CD4-positive, alpha-beta T cell treated with Interleukin-2 at 100 ng/mL for 4 hours (primary cell): ENCODE measurements around the gene RFWD3.
A peak's percentile ranks its signal among the peaks of the same experiment; 100 is the strongest.
"Not testable (repeated sequence)": the region's sequence is repeated elsewhere in the genome, so short reads cannot be mapped to it uniquely, and the experiment has no call there.

Source experiments
- DNase-seq: peaks from one replicate; pipeline ENCODE4 v3.0.0-alpha.2; 2020; ENCODE audit warnings: low spot score

Gene RFWD3, protein sequence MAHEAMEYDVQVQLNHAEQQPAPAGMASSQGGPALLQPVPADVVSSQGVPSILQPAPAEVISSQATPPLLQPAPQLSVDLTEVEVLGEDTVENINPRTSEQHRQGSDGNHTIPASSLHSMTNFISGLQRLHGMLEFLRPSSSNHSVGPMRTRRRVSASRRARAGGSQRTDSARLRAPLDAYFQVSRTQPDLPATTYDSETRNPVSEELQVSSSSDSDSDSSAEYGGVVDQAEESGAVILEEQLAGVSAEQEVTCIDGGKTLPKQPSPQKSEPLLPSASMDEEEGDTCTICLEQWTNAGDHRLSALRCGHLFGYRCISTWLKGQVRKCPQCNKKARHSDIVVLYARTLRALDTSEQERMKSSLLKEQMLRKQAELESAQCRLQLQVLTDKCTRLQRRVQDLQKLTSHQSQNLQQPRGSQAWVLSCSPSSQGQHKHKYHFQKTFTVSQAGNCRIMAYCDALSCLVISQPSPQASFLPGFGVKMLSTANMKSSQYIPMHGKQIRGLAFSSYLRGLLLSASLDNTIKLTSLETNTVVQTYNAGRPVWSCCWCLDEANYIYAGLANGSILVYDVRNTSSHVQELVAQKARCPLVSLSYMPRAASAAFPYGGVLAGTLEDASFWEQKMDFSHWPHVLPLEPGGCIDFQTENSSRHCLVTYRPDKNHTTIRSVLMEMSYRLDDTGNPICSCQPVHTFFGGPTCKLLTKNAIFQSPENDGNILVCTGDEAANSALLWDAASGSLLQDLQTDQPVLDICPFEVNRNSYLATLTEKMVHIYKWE

DNA sequence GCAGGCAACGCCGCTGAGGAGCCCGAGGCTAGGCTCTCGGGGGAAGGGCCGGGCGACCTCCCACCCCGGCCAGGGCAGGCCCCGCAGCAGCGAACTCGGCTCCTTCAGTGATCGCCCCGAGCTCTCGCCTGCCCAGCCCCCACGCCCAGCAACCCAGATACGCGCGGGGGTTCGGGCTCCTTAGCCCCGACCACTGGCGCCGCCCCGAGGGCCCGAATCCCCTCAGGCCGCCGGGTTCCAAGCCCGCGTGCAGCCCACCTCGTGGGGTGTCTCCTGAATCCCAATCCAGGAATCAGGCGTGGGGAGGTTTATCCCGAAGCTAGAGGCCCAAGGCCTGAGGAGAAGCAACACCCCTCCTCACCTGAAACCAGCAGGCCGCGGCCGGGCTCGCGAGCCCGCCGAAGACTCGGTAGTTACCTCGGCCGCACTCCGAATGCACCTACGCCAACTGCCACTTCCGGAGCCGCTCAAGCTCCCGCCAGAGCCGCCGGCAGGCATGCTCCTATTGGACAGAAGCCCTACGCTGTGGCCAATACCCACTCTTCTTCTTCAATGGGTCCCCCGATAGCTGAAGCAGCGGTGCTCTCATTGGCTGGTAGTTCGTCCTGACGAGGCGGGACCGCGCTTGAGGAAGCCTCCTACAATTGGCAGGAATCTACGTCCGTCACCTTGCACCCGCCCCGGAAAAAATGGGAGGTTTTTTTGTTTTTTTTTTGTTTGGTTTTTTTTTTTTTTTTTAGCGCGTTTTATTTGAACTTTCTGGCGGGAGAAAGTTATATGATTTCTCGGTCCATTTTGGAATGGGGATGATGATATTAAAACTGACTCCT, at the start of gene RFWD3:
Gene RFWD3, minus strand, starts transcription at position 453 of the 830 bp plus-strand sequence. CDS start 5,428 bp downstream, outside the sequence.
- peak; percentile 98 for DNase-seq

DNA sequence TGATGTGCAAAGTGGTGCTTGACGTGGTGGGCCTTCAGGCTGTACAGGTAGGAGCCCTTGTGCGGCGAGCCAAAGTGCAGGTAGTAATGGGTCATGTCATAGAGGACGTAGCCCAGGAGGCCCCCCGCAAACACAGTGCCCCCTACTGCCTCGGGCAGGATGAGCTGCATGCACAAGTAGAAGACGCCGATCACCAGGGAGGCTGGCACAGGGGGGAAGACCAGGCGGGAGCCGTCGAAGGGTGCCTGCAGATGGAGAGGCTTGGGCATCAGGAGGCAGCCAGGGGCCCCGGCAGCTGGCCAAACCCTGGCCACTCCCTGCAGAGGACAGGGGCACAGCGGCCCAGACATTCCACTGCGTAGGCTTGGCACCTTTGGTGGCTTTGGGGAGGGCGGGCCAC, 49.7 kb upstream of the RFWD3 start:
- DNase-seq, result no peak

DNA sequence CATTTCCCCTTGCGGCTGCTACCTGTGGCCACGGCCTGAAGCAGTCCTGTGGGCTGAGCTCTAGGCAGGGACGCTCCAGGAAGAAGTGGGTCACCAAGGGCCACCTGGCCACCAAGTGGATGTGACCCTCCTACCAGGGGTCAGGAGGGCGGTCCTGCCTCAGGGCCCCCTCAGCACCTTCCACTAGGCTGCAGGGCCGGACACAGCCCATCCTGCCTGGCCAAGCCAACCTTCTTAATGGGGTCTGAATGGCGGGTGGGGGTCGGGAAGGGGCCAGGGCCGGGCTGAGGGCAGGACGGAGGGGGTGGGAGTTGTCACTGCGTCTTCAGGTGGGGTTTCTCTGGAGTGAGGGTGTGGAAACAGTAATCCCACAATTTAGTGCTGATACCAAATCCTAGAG, 47.2 kb upstream of the RFWD3 start:
- DNase-seq, result no peak

DNA sequence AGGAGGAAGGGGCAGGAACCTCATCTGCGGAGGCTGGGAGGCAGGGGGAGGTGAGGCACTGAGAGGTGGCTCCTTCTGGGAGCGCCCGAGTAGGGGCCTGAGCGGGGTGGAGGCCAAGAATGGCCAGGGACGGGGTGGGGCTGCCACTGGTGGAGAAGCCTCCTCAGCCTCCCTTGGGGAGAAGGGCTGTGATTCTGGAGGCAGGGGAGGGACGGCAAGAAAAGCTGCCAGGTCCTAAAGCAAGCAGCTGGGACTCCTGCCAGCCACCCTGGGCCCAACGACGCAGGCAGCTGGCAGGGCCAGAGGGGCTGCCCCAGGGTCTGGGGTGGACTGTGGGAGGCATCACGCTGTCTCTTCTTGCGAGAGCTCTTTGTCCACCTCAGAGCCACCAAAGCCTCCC, 46.6 kb upstream of the RFWD3 start:
- DNase-seq, result no peak

DNA sequence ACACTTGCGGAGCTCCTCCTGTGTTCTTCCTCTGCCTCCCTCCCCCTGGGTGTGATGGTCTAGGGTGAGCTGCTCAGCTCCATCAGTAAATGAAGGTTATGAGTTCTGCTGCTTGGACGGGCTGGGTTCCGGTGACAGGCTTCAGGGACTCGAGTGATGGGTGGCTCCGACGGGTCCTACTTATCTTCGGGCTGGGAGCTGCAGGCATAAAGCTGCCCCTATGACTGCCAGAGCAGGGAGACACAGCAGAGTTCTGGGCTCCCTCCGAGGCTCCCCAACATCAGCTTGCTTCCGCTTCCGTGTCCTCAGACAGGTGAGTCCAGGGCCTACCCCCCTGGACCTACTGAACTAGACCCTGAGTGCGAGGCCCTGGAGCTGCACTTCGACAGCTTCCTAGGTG, 45.3 kb upstream of the RFWD3 start:
- DNase-seq, result no peak

DNA sequence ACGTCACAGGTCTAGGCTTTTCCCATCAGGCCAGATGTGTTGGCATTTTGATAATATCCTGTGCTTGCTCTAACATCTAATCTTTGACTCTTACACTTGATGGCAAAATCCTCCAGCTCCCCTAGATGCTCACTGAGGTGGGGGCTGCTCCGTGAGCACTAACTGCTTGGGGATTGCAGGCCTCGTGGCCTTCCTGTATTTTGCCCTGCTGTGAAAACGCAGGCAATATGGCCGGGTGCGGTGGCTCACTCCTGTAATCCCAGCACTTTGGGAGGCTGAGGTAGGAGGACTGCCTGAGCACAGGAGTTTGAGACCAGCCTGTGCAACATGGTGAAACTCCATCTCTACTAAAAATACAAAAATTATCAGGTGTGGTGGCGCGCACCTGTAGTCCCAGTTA, 43.7 kb upstream of the RFWD3 start:
- DNase-seq, result no peak

DNA sequence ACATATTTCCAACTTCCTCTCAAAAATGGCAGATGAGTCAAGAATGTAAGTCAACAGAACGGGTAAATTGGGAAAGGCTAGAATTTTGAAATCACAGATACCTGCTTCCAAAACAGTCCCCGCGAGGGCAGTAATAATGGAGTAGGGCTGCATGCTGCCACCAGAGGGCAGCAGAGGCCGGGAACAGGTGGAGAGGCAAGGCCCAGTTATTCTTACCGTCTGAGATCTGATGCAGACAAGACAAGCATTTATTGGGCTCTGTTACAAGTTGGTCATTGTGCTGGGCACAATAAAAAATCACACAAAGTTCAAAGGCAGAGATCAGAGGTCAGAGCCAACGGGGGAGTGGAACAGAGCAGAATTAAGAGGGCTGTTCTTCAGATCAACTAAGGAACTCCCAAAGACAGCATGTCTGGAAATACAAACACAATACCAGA, 42.8 kb upstream of the RFWD3 start:
- DNase-seq, result peak; percentile 86

DNA sequence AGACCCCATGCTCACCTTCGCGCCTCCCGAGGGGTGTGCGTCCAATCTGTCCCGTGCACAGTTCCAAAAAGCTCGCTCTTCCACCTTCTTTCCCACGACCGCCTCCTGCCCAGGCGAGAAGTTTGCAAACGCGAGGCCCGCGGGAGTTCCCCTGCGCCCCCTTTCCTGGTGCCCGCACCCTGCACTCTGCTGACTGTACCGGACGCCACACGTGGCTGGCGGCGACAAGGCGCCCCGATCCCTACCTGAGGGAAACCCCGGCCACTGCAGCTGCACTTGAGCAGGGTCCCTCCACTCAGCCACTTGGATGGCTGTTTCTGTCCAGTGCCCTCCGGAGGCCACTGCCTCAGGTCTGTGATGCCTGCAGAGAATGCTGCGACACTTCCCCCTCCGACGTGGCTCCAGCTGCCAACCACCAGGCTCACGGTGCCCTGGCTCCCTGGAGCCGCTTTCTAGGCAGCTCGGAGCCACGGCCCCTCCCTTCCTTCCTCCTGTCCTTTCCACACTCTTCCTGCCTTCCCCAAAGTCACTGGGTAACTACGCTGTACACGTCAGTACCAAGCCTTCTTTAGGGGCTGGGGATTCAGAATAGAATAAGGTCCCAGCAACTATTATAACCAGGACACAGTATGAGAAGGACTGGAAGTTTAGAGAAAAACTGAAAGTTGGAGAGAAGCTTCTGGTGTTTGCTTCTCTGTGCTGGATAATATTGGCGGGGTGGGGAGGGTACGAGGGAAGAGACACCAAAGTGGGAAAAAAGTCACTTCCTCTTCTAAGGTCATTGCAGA, 34.0 kb upstream of the RFWD3 start, which contains the start of gene MLKL:
Gene MLKL, minus strand, starts transcription at position 425 of the 788 bp plus-strand sequence. CDS start 5,105 bp downstream, outside the sequence.
- peak; percentile 56 for DNase-seq

DNA sequence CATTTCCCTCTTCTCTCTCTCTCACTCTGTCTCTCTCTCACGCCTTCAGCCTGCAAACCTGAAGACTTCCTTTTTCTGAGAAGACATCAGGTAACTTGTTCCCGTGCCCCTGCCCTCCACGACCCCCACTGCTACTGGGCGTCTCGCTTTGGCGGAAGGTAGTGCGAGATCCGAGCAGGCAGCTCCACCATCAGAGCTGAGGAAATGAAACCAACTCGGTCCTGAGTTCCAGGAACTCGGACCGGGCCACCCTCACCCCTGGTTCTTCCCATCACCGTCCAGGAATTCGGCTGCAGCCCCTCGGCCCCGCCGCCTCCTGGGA, 33.4 kb upstream of the RFWD3 start:
- DNase-seq, result peak; percentile 17

DNA sequence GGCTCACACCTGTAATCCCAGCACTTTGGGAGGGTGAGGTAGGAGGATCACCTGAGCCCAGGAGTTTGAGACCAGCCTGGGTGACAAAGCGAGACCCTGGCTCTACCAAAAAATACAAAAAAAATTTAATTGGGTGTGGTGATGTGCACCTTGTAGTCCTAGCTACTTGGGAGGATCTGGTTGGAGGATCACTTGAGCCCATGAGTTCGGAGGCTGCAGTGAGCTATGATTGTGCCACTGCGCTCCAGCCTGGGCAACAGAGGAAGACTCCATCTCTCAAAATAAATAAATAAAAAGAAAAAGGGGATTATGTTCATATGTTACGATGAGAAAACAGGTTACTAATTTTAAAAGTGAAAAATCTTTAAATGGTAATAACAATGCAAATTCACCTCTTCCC, 33.0 kb upstream of the RFWD3 start:
- DNase-seq, result peak; percentile 5

DNA sequence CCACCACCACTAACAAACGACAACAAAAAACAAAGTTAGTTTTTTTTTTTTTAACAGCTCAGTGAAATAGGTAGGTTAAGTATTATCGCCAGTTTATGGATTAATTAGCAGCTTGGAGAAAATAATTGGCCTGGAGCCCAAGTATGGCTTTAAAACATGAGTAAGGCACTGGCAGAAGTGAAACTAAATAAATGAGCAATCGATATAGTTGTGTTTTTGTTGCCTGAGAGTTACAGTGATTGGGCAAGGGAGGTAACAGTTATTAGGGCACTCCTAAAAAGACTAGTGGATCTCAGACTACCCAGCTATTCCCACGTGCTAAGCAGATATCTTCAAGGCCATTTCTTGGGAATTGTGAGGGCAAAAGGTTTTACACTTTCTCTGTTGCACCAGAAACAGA, 31.5 kb upstream of the RFWD3 start:
- peak; percentile 26 for DNase-seq

DNA sequence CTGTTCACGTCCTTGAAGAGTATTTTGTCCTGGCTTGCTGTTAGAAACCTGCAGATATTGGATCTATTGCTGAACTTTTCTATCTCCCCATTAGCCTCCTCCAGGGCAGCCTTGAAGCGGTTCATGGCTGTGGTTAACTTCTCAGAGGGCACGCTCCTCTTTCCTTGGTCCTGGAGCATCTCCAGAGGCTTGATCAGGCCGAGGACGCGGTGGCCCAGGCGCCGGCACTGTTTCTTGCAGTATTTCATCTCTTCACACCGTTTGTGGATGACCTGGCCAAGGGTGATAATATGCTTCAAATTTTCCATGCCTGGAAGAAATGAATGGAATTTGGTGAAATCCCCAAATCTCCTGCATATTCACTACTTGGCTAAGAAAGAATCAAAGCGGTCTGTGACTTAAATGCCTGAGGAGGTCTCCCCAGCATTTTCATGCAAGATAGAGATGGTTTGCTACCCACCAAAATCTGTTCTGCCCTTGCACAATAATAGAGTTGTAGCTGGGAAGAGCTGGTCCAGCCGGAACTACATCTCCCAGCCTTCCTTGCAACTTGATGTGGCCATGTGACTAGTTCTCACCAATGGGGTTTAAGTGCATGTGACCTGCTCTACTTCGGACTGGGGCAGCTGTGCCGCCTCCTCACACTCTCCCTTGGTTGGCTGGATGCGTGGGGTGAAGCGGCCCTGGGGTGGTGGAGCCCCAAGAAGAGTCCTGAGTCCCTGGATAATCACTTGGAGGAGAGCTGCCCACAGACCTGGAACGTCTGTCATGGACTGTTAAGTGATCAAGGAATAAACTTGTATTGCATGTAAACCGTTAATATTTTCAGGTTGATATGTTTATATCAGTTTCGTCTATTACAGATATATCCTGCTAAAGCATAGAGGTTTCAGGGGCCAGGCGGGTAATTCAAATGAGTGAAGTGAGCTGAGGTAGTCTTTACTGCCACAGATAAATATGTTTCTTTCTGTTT, 29.1 kb upstream of the RFWD3 start:
- peak; percentile 80 for DNase-seq

DNA sequence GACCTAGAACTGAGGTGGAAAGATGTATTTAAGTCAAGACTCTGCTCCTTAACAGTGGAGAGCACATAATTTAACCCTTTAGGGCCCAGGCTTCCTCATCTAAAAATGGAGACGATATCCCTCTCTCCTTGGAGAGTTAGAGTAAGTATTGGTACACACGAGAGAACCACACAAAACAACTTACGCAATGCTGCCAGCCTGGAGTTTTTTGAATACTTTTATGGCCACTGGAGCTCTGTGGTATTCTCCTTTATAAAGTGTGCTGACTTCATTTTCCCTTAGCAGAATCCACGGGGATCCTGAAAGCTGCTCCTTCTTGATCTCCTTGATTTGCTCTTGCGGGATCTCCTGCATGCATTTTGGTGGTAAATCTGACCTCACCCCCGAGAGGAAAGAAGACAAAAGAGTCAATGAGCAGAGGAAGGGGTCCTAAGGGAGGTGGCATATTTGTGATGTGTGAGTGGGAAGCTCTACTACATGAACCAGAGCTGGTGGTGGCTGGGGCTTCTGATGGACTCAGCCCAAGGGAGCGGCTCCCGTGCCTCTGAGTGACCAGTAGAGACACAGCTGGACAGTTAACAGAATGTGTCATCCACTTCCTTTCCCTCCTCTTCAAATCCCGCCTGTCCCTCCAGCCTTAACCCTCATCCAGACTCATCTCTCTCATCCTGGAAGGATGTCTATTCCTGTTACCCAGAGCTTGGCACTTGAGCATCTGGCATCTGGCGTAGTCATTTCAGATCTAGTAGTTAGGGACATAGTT, 24.6 kb upstream of the RFWD3 start:
- no peak for DNase-seq

DNA sequence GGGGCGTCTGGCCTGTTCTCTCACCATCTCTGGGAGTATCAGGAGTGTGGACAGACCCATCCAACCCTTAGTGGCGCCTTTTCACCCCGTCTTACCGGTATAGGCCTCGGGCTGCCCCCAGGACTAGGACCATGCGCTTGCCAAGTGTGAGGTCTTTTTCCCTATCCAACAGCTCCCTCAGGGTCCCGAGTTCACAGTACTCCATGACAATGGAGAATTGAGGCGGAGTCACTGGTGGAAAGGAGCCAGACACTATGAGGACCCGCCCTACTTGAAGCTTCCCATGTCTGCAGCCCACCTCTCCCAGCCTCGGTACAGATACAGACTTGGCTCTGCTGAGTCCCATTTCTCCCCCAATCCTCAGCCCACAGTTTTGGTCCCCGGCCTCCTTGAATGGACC, 15.9 kb upstream of the RFWD3 start:
- DNase-seq, result no peak

DNA sequence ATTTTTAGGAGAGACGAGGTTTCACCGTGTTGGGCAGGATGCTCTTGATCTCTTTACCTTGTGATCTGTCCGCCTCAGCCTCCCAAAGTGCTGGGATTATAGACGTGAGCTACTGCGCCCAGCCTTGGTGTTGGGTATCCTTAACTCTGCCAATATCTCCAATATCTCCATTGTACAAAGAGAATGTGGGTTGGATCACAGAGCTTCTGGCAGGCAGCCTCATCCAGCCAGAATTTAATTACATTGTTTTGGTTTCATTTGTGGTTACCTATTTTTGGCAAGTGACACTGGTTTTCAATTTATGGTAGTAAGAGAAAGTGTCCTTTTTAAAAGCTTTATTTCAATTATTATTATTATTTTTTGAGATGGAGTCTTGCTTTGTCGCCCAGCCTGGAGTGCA, 14.0 kb upstream of the RFWD3 start:
- DNase-seq, result no peak

DNA sequence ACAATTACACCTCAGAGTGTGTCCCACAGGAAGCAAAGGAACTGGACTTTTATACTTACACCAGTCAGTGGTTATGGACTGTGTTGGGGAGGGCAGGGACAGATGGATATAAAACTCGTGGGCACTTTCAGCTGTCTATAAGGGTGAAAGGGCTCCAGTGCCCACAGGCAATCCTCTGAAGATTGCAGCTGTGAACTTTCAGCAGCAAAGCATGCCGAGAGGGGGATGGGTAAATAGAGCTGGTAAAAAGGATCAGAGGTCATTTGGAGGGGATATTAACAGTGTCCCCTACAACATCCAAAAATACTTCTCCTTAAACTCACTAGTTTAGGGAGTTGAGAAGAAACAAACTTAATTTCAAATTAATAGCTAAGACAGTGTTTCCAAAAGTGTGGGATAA, 13.3 kb upstream of the RFWD3 start:
- DNase-seq, result no peak

DNA sequence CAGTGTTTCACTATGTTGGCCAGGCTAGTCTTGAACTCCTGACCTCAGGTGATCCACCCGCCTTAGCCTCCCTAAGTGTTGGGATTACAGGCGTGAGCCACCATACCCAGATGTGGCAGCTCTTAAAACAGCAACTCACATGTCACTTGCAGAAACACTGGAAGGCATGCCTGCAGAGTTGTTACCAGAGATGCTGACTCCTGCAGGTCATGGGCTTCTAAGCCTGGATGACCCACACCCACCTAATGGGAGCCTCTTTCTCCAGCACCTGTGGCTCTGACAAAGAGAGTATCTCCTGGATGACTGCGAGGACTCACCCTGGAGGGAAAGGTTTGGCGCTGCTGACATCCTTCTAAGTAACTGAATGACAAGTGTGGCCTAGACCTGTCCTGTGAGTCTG, 11.2 kb upstream of the RFWD3 start:
- no peak for DNase-seq

DNA sequence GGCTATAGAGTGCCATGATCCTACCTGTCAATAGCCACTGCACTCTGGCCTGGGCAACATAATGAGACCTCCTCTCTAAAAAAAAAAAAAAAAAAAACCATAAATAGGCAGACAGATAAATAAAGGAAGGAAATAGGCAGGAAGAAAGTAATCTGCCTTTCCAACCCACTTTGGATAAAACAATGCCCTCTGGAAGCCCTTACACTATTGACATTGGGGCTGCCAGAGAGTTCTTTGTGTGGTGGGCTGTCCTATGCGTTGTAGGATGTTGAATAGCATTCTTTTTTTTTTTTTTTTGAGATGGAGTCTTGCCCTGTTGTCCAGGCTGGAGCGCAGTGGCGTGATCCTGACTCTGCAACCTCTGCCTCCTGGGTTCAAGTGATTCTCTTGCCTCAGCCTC, 7.2 kb upstream of the RFWD3 start:
- DNase-seq, result no peak

DNA sequence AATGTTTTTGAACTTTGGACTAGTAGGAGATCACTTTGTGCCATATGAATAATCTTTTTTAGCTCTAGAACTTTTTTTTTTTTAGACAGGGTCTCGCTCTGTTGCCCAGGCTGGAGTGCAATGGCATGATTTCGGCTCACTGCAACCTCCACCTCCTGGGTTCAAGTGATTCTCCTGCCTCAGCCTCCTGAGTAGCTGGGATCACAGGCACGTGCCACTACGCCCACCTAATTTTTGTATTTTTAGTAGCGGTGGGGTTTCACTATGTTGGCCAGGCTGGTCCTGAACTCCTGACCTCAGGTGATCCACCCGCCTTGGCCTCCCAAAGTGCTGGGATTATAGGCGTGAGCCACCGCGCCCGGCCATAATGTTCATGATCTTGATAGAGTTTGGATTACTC, 2.2 kb upstream of the RFWD3 start:
- DNase-seq, result not testable (repeated sequence)

DNA sequence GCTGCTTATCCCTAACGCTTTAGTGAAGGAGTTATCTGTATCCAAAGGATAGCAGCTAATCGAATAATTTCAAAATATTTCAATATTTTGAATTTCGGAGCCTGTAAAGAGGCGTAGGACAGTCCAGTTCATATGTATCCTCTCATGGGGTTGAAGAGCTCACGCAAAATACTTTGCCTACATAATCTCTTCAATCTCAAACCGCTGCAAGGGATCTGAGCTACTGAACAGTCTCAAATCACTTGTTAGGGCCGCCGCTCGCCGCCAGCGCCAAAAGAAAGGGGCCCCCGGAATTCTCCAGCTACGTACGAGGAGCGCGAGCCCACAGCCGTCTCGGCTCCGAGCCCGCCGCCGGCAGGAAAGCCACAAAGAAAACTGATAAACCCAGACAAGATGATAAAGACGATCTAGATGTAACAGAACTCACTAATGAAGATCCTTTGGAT, 601 bp upstream of the RFWD3 start:
- DNase-seq, result no peak
